HT-29 (cell line): ENCODE measurements around the gene C1RL. TPM values are rescaled to one million over a fixed set of nuclear protein-coding genes. Genes with fewer than 3 reads are reported as not detected.
"Not testable (repeated sequence)": the region's sequence is repeated elsewhere in the genome, so short reads cannot be mapped to it uniquely, and the experiment has no call there.

Source experiments
- DNase-seq: peaks from one replicate; pipeline ENCODE4 v3.0.0-alpha.2; 2015; ENCODE audit warnings: low spot score
- small RNA-seq: library from RNA; depleted of rRNA; stranded (forward); fragments of <200 nt; gene quantifications from one replicate; pipeline ENCODE3, GENCODE V24; 2014
- total RNA-seq: library from RNA; depleted of rRNA; stranded (reverse); fragments of >200 nt; shearing (Covaris generic); gene quantifications from 2 replicates; pipeline ENCODE4 v1.2.3, GENCODE V29; 2014; rRNA removed

The C1RL gene
- total RNA-seq, 1 experiment from 2014 or later, result 38.9 TPM

DNA sequence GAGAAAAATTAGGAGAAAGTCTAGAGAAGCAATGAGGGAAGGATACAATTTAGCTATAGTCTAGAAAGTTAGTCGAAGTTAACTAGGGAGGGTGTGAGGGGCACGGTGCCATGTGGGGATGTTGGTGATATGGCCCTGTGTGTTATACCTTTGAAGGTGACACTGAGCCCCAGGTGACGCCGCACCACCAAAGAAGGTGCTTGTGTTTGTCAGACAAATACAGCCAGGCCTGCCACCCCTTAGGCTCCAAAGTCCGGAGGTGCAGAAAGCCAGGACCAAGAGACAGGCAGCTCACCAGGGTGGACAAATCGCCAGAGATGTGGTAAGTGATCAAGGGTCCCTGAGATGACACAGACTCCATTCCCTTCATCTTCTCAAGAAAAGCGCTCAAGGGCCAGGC lies 47.4 kb downstream of the C1RL start:
- DNase-seq, result no peak

- no peak for DNase-seq
Observed at GRCh38 chr12:7061138-7061537, 47.9 kb downstream of the C1RL start.

DNA sequence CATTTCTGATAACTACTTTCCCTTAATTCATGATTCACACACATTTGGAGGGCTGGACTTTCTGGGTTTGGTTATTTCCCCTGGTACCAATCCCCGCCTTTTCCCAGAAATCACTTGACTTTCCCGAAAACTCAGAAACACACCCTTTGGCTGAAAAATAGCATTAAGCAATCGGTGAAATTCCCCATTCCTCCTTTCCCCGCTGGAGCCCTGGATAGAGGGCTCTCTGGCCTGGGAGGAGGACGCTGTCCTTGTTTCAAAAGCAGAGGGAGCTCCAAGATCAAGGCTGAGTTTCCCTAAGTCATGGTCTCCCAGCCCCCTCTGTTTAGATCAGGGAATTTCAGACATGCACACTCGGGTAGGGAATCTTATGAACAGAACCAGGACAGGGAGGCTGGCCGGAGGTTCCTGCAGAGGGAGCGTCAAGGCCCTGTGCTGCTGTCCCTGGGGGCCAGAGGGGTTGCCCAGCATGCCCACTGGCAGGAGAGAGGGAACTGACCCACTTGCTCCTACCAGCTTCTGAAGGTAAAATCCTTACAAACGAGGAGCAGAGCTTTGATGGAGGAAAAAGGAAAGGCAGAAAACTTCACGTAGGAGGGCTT lies 48.6 kb downstream of the C1RL start, which contains the start of gene C1S:
Gene C1S (plus strand): TSS at position 366 of the 602 bp plus-strand sequence. CDS start 1,195 bp downstream, outside the sequence.
- peak; percentile 24 for DNase-seq

DNA sequence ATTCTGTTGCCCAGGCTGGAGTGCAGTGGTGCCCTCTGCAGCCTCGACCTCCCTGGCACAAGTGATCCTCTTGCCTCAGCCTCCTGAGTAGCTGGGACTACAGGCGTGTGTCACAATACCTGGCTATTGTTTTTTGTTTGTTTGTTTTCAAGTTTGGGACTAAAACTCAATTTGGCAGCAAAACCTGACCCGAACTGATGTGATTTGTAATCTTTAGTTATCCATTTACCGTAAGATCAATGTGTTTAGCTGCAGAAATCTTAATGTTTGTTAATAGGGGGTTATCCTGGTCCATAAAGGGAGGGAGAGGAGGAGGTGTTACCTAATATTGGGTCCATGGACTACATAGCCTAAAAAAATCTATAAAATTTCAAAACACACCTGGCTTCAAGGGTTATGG lies 49.2 kb downstream of the C1RL start:
- DNase-seq, result no peak

DNA sequence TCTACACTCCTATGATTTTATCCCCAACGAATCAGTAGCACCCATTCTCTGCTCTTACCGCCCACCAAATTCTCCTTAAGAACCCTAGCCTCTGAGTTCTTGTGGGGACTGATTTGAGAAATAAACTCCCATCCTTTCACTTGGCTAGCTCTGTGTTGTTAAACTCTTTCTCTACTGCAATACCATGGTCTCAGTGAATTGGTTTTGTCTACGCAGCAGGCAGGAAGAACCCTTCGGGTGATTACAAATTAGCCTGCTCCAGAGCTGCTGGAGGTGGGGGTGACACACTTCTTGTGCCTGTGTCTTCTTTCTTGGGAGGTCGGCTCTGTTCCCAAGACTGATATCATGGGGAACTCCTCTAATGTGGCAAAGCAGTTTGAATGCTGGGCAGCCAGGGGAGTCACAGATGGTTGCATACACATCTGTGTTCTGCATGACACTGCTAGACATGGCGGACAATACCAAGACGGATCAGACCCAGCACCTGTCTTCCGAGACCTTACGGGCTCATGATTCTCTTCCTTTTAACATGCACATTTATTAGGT lies 50.1 kb downstream of the C1RL start:
- DNase-seq, result no peak

GRCh38 chr12:7058163-7058845 lies 50.7 kb downstream of the C1RL start:
- no peak for DNase-seq

GRCh38 chr12:7055736-7056135 lies 53.3 kb downstream of the C1RL start:
- DNase-seq, result not testable (repeated sequence)

DNA sequence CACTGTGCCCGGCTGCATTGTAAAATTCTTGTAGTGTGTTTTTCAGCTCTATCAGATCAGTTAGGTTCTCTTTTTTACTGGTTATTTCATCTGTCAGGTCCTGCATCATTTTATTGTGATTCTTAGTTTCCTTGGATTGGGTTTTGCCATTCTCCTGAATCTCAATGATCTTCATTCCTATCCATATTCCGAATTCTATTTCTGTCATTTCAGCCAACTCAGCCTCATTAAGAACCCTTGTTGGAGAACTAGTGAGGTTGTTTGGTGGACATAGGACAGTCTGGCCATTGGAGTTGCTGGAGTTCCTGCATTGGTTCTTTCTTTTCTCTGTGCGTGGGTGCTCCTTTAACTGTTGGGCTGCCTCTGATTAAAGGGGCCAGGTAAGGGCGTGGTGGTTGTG lies 54.1 kb downstream of the C1RL start:
- no peak for DNase-seq

GRCh38 chr12:7049973-7050372 lies 59.0 kb downstream of the C1RL start:
- not testable (repeated sequence) for DNase-seq

DNA sequence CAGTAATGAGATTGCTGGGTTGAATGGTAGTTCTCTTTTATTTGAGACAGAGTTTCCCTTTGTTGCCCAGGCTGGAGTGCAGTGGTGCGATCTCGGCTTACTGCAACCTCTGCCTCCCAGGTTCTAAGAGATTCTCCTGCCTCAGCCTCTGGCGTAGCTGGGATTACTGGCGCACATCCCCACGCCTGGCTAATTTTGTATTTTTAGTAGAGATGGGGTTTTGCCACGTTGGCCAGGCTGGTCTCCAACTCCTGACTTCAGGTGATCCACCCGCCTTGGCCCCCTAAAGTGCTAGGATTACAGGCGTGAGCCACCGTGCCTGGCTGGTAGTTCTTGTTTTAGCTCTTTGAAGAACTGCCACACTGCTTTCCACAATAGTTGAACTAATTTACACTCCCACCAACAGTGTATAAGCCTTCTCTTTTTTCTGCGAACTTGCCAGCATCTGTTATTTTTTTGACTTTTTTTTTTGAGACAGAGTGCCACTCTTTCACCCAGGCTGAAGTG lies 59.5 kb downstream of the C1RL start:
- DNase-seq, result not testable (repeated sequence)

- DNase-seq, result no peak
Observed at GRCh38 chr12:7047306-7047705, 61.7 kb downstream of the C1RL start.

DNA sequence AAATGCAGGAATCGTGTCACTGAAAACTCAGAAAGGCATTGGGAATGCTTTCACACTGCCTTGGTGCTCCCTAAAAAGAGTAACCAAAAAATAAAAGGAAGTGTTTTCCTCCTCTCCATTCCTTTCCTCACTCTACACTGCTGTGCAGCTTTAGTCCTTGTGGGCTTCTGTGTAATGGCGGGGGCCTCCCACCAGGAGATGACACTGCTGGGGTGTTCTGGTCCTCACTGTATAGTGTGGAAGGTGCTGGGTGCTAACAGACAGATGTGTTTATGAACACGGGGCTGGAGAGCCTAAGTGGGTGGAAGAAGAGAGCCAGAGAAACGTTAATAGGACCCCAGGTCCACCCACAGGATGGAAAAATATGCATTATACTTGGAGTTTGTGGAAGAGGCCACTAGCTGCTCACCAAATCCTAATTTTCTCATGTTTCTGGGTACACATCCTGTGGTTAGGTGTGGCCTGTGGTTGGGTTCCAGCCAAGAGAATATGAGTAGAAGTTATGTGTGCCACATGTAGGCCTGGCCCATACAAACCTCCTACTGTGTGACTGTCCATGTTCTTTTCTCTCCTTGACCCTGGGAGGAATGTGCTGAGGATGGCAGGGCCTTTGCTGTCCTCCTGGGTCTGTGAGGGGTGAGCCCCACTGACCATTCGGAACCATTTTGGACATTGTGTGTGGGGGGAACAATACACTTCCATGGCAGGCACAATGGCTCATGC lies 62.5 kb downstream of the C1RL start:
- no peak for DNase-seq

- no peak for DNase-seq
Observed at GRCh38 chr12:7045913-7046312, 63.1 kb downstream of the C1RL start.

Small RNA genes within 50 kb of the gene (small RNA-seq; reads per million reads assigned to genes)
- not detected for gene RNU6-485P

Other genes with a start within 250 kb of the C1RL start
- gene TPI1, start 241.7 kb downstream of the C1RL start, total RNA-seq, result 1,358 and 1,438 TPM in 2 replicates
- gene SPSB2, start 235.9 kb downstream of the C1RL start, total RNA-seq, result 20.2 and 21.0 TPM in 2 replicates
- gene LRRC23, start 204.4 kb downstream of the C1RL start, total RNA-seq, result 0.61 and 4.6 TPM in 2 replicates
- 7.7 and 9.1 TPM in 2 replicates for gene ENO2, start 194.6 kb downstream of the C1RL start, total RNA-seq
- 22.0 and 36.9 TPM in 2 replicates for gene ATN1, start 181.3 kb downstream of the C1RL start, total RNA-seq
- gene RNU7-1, start 165.4 kb downstream of the C1RL start, total RNA-seq, result not detected in 2 replicates
- 102 and 112 TPM in 2 replicates for gene C12orf57, start 165.2 kb downstream of the C1RL start, total RNA-seq
- gene PTPN6, start 157.9 kb downstream of the C1RL start, total RNA-seq, result 29.2 and 35.2 TPM in 2 replicates
- 417 and 420 TPM in 2 replicates for gene PHB2, start 138.6 kb downstream of the C1RL start, total RNA-seq
- 59.5 and 64.0 TPM in 2 replicates for gene EMG1, start 138.3 kb downstream of the C1RL start, total RNA-seq
- 35.9 and 37.3 TPM in 2 replicates for gene LPCAT3, start 90.7 kb downstream of the C1RL start, total RNA-seq
- 0.56 and 1.1 TPM in 2 replicates for gene C1S, start 48.5 kb downstream of the C1RL start, total RNA-seq
- gene C1R, start 16.8 kb downstream of the C1RL start, total RNA-seq, result 0.03 and 0.53 TPM in 2 replicates
- gene RBP5, start 19.7 kb upstream of the C1RL start, total RNA-seq, result 0.41 TPM in 1 of 2 replicates, not detected in the other
- 15.3 and 16.9 TPM in 2 replicates for gene CLSTN3, start 21.2 kb upstream of the C1RL start, total RNA-seq
- gene PEX5, start 80.5 kb upstream of the C1RL start, total RNA-seq, result 34.8 and 41.2 TPM in 2 replicates
- gene ACSM4, start 194.9 kb upstream of the C1RL start, total RNA-seq, result not detected in 2 replicates